GM06990 (cell line): ENCODE measurements around the gene CD47.

Experiments
- DNase-seq: peaks from one replicate; pipeline ENCODE4 v3.0.0-alpha.2; 2011; ENCODE audit not compliant: insufficient read length; ENCODE audit errors: extremely low read depth
- H3K27me3 ChIP-seq: replicated peaks from 2 replicates; pipeline ENCODE4 v1.6.0; 2011; ENCODE audit warnings: low read length; ENCODE audit not compliant: control insufficient read depth, insufficient read depth
- H3K36me3 ChIP-seq: 2 replicates; pipeline ENCODE4 v1.5.1; 2011; ENCODE audit warnings: low read length; ENCODE audit not compliant: control insufficient read depth, insufficient read depth
- H3K4me3 ChIP-seq: replicated peaks from 2 replicates; pipeline ENCODE4 v1.5.1; 2011; ENCODE audit warnings: low read depth, mild to moderate bottlenecking, control low read depth, low read length
- TF ChIP-seq, protein P1 (sequence below): IDR thresholded peaks from 2 replicates; pipeline ENCODE4 v1.5.1; 2011; ENCODE audit warnings: low read length, control low read depth, mild to moderate bottlenecking, inconsistent platforms; ENCODE audit not compliant: insufficient read depth, poor library complexity, severe bottlenecking

The CD47 gene

GRCh38 chr3:108133048-108133369, 42.2 kb upstream of the CD47 start:
- TF ChIP-seq, protein P1, sequence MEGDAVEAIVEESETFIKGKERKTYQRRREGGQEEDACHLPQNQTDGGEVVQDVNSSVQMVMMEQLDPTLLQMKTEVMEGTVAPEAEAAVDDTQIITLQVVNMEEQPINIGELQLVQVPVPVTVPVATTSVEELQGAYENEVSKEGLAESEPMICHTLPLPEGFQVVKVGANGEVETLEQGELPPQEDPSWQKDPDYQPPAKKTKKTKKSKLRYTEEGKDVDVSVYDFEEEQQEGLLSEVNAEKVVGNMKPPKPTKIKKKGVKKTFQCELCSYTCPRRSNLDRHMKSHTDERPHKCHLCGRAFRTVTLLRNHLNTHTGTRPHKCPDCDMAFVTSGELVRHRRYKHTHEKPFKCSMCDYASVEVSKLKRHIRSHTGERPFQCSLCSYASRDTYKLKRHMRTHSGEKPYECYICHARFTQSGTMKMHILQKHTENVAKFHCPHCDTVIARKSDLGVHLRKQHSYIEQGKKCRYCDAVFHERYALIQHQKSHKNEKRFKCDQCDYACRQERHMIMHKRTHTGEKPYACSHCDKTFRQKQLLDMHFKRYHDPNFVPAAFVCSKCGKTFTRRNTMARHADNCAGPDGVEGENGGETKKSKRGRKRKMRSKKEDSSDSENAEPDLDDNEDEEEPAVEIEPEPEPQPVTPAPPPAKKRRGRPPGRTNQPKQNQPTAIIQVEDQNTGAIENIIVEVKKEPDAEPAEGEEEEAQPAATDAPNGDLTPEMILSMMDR, result no peak
- no peak for DNase-seq
- Histone ChIP-seq H3K36me3 (peaks cover 13% of the 10 kb centered on the region), H3K4me3 (no peak overlapping the region; the same call in 1 of the 2 replicates), H3K27me3 (no peaks in the 10 kb centered on the region)

- Histone ChIP-seq H3K36me3 (peaks cover 8% of the 10 kb centered on the region), H3K4me3 (peak overlapping the region; percentile 0; the same call in 1 of the 2 replicates), H3K27me3 (no peaks in the 10 kb centered on the region)
- TF ChIP-seq, protein P1, result no peak
- DNase-seq, result no peak
Observed at GRCh38 chr3:108131475-108132134, 40.8 kb upstream of the CD47 start.

DNA sequence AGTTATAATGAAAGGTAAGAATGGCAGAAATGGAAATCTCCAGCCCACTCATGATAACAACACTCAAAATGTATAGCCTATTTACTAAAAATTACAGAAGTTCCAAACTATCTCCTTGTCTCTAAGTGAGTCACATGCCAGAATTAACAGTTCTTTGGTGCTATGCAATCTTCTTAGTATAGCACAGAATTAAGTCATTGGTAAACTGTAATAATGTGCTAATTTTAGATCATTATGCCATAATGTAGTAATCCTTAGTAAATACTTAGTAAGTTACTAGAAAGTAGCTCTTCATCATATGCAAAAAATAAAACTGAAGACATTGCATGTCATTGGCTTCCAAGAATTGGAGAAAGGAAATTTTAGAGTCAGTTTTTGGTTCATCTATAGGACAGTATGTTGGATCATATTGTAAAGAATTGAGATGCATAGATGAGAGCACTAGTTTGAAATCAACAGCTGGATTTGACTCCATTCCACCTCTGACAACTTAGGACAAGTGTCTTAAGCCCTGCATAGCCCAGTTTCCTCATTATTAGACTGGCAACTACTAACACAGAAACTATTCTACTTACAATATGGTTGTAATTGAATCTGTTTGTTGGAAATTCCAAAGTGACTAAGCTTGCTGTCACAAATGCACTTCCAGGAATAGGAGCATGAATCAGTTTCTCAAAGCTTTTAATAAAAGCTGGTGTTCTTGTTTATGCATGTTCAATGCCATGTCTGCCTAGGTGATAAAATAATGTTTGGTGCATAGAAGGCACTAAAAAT, 40.1 kb upstream of the CD47 start:
- Histone ChIP-seq H3K27me3 (no peaks in the 10 kb centered on the region), H3K36me3 (0 out of 2 replicates have a peak, but pooled peaks cover 3% of the 10 kb centered on the region), H3K4me3 (no peak overlapping the region)
- DNase-seq, result no peak
- TF ChIP-seq, protein P1, result no peak

- no peak overlapping the region; the same call in 1 of the 2 replicates for H3K4me3 ChIP-seq
- DNase-seq, result no peak
- TF ChIP-seq, protein P1, result no peak
- 0 out of 2 replicates have a peak, but pooled peaks cover 1% of the 10 kb centered on the region for H3K36me3 ChIP-seq
- H3K27me3 ChIP-seq, result no peaks in the 10 kb centered on the region
Observed at GRCh38 chr3:108130236-108130635, 39.4 kb upstream of the CD47 start.

- peak; percentile 31 for DNase-seq
- TF ChIP-seq, protein P1, result no peak
- H3K27me3 ChIP-seq, result no peaks in the 10 kb centered on the region
- H3K36me3 ChIP-seq, result no peaks in the 10 kb centered on the region
- H3K4me3 ChIP-seq, result peak overlapping the region; percentile 26
Observed at GRCh38 chr3:108127301-108127988, 36.6 kb upstream of the CD47 start.
